ENCODE measurements around the gene MKI67.
A peak's percentile ranks its signal among the peaks of the same experiment; 100 is the strongest.
"Not testable (repeated sequence)": the region's sequence is repeated elsewhere in the genome, so short reads cannot be mapped to it uniquely, and the experiment has no call there.

The MKI67 gene

GRCh38 chr10:128147064-128147463 lies 20.8 kb upstream of the MKI67 start:
- DNase-seq = no peak

DNA sequence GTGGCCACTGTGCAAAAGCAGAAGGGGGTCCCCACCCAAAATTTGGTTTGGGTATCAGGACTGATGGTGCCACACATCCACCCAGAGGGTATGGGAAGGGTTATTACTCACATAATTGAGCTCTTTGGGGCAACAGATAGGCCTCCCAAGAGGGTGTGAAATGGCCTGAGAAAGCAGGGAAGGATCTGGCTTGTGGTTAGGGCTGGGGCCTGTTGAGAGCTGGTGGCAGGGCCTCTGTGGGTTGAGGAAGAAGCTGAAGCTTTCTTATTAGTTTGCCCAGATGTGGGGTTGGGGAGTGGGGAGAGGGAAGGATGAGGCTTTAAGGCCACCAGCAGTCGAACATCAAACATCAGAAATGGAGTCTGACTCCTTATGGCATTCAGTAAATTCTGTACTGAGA lies 18.3 kb upstream of the MKI67 start:
- peak; percentile 69 for DNase-seq

- DNase-seq = no peak
These were observed 17.3 kb upstream of the MKI67 start for GRCh38 chr10:128143531-128143930.

- DNase-seq = no peak
These were observed 14.2 kb upstream of the MKI67 start for GRCh38 chr10:128140425-128140824.

- not testable (repeated sequence) for DNase-seq
These were observed 12.2 kb upstream of the MKI67 start for GRCh38 chr10:128138429-128138828.

GRCh38 chr10:128137877-128138276 lies 11.7 kb upstream of the MKI67 start:
- DNase-seq = no peak

DNA sequence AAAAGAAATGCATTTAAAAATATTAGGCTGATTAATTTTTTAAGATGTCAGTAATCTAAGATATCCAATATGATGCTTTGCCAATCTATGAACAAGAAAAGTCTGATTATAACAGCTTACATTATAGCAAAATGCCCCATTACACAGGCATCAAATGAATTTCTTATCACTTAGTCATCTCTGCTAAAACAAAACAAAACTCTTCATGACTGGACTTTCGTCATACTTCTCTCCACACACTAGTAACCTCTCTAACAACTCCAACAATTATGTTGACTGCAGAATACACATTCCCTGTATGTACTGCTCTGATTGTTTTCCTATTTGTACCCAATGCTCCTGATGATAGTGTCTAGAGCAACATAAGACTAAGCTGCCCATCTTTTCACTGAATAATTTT lies 3.8 kb upstream of the MKI67 start:
- no peak for DNase-seq

DNA sequence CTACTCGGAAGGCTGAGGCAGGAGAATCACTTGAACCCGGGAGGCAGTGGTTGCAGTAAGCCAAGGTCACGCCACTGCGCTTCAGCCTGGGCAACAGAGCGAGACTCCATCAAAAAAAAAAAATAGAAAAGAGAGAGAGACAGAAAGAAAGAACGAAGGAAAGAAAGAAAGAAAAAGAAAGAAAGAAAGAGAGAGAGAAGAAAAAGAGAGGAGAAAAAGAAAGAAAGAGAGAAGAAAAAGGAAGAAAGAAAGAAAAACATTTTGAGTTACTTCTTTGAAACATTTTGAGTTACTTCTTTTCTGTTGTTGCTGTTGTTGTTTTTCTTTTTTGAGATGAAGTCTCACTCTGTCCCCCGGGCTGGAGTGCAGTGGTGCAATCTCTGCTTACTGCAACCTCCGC lies 2.4 kb upstream of the MKI67 start:
- no peak for DNase-seq

DNA sequence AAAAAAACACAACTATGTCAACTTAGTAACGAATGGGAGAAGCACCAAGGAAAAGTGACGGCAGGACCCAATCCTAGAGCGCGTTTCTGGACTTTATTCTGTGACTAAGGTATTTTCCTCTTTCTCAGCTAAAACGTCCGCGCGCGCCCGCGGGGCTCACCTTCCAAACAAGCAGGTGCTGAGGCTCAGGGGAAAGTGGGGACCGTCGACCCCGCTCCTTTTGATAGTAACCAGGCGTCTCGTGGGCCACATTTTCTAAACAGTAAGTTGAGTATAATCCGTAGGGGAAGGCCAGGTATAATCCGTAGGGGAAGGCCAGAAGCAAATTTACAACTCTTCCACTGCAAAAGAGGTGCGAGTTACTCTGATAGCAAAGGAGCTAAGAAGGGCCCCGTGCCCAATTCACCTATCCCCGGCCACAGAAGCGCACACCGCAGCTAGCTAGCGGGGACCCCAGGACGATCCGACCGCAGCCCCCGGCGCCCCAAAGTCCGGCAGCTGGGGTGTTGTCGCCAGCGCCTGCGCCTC lies 743 bp downstream of the MKI67 start:
- DNase-seq = peak; percentile 41

DNA sequence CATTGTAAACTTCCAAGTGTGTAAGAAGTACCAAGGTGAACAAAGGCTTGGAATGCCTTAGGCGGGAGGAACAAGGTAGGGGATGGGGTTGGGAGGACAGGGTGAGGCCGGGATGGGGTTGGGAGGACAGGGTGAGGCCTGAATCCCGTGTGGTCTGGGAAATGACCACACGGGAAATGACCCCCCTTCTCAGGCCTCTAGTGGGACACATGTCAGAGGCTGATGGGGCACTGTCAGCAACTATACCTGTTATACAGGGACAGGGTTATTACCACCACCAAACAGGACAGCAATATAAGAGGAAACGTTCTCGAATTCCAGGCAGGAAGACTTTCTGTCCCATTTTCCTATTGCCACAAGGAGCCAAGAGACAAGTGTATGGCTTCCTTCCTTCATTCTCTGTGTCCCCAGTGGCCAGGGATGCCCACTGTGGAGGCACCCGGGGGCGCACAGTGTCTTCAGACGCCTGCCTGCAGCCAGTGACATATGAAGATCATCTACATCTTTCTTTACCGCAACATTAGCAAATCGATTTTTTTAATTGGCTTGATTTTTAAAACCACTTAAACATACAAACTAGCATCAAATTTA lies 1.3 kb downstream of the MKI67 start:
- DNase-seq = peak; percentile 36

DNA sequence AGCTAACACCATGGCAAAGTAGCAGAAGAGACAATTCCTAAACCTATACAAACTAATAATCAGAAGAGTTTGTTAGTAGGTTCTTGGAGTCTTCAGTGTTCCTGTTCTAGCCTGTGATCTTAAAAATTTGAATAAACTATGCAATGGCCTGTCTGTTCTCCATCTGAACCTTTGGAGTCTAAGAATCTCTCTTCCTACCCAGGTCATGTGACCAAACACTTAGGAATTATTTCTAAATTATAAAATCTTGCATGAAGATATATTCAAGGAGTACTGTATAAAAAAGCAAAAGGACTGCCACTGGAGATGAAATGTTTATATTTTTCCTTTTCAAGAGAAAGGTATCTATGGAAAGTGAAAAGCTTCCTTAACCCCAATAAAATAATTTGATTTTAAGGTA lies 2.4 kb downstream of the MKI67 start:
- no peak for DNase-seq

DNA sequence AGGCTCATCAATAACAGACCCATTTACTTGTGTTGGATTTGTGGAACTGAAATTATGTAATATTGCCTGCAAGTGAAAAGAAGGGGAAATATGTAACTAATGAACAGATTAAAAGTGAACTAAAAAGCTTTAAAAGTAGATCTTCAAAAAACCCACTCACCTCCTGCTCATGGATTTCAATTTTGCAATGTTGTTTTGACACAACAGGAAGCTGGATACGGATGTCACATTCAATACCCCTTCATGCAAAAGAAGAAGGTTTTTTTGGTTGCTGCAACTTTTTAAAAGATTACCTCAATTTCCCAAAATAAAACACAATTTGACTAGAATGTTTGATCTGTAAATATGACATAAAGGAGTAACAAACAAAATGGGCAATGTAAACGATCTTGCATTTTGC lies 3.3 kb downstream of the MKI67 start:
- DNase-seq = peak; percentile 14

DNA sequence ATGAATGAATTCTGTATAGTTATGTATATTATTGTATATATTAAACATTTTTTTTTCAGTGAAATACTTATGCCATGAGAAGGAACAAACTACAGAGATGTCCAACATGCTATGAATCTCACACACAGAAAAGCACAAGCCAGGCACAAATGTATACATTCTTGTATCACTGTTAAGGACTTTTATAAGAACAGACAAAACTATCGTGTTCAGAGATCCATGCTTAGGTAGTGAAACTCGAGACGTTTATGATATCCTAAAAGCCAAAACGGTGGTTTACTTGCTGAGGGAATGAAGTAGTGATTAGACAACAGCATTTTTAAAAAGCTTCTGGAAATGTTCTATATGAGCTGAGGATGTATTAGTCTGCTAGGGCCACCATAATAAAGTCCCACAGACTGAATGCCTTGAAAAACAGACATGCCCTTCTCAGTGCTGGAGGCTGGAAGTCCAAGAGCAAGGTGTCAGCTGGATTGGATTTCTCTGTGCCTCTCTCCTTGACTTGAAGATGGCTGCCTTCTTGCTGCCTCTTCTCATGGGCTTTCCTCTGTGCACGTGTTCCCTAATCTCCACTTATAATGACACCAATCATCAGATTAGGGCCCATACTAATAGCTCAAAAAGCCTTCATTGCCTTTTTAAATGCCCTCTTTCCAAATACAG lies 4.3 kb downstream of the MKI67 start:
- DNase-seq = no peak

DNA sequence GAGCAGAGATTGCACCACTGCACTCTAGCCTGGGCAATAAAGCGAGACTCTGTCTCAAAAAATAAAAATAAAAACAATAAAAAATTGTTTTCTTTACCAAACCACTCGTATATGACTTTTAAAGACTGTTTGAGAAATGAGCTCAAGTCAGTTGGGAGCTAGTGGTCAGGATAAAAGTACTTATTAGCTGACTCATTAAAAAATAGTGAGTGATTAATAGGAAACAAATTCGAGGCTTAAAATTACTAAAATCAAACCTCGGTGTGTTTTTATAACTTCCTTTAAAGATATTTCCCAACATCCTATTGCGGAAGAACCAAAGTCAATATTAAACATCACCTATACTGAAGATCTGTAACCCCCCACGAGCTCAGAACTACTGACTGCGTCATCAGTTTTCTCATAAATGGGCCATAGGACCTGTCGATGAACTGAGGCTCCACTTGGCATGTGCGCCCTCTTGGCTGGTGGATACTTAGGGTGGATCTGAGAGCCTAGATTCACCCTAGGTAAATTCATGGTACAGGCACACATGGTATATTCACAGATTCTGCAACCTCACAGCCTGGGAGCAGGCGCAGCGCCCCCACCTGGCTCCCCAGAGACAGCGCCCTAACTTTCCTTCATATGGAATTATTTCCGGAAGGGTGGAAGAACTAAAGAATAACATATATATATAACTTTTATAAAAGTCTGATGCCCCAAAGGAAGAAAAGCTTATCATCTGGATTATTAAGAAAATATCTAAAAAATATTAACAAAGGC lies 9.2 kb downstream of the MKI67 start:
- no peak for DNase-seq

GRCh38 chr10:128116187-128116586 lies 10.0 kb downstream of the MKI67 start:
- DNase-seq = no peak

DNA sequence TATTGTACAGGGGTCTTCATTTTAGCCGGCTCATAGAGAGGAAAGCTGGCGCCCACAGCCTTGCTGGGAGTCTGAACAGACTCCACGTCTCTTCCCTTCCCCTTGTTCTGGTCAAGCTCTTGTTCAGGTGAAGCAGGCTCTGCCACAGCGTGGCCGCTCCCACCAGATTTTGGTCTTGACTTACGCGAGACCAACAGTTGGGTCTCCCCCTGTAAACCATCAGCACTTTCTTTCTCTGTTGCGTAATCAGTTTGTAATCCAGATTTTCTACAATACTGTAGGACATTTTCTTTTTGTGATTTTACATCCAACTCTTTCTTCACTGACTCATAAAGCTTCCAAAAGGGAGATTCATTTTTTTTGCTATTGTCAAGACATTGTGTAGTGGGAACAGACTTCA lies 10.9 kb downstream of the MKI67 start:
- no peak for DNase-seq

- no peak for DNase-seq
These were observed 11.3 kb downstream of the MKI67 start for GRCh38 chr10:128114901-128115300.

DNA sequence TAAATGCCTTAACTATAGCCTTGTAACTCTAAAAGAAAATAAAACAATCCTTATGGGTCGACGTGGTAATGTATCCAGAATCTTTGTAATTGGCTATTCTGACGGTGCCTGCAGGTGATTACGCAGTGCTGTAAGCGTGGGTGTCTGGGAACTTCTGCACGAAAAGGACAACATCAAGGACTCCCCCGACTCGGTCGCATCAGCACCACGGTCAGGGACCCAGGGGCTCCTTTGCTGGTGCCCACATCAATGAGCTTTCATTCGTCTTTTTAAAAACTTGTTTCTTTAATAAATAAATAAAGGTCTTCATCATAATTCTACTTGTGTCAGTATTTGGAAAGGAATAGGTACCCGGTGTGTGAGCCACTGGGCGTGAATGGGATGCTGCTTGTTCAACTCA lies 13.2 kb downstream of the MKI67 start:
- DNase-seq = no peak

DNA sequence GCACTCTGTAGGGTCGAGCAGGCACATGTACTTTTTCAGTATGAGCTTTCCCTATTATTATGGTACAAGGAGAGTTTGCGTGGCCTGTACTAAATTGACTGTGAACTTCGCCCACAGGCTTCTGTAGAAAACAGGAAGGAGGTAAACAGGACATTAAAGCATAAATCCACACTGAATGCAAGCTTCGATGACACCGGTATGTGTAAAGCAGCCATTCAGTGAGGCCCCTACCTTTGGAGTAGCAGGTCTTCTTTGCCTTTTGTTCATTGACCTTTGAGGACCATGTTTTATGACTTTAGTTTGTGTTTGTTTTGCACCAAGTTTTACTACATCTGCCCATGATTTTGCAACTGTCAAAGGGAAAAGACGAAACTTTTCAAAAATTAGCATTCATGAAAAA lies 14.5 kb downstream of the MKI67 start:
- DNase-seq = no peak

- no peak for DNase-seq
These were observed 15.9 kb downstream of the MKI67 start for GRCh38 chr10:128110339-128110738.

DNA sequence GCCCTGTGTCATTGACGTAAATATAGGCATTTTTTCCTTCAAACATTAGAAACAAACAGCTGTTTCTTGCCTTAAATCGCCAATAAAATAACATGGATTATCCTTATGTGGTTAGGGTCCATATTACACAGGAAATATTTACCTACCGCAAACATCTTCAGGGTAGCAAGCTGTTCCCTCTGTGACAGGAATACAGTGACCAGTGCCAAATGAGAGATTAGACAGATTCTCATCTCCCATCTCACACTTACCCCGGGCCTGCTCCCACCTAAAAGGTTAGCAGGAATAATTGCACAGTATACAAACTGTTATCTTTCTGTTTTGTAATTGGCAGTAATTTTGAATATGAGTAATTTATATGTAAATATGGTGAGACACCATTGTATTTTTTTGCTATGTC lies 16.5 kb downstream of the MKI67 start:
- DNase-seq = no peak

DNA sequence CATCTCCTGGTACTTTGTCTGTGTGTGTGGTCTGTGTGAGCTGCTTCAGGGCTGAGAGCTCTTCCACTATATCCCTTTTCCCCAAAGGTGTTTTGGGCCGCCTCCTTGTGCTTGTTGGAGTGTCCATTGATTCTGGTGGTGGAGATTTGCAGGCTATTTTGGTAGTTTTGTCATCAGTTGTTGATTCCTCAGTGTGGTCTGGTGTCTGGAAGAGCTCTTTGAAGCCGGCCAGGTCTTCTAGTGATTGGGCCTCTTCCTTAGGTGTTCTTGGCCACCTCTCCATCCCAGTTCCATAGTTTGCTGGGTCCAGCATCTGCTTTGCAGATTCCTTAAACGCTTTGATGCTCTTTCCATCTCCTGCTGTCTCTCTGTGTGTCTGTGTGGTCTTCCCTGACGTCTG lies 20.8 kb downstream of the MKI67 start:
- no peak for DNase-seq

DNA sequence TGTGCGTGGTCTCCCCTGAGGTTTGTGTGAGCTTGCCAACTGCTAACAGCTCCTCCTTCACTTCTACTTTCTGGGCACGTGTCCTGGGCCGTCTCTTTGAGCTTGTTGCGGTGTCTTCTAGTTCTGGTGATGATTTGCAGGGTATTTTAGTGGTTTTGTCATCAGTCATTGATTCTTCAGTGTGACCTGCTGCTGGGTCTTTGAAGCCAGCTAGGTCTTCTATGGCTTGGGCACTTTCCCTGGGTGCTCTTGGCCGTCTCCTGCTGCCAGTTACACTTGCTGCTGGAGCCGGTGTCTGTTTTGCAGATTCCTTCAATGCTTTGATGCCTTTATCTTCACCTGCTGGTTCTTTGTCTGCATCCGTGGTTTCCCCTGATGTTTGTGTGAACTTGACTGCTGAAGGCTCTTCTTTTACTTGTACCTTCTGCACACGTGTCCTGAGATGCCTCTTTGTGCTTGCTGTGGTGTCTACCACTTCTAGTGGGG lies 23.0 kb downstream of the MKI67 start:
- DNase-seq = no peak

All from hematopoietic multipotent progenitor cell treated with erythropoietin and hydrocortisone succinate and interleukin-3 and kit ligand, for 4 days (in vitro differentiated cells).